Right lobe of liver (tissue), 4 donors: Measurements from ENCODE around the gene ZC3H7A.
"Not testable (repeated sequence)": the region's sequence is repeated elsewhere in the genome, so short reads cannot be mapped to it uniquely, and the experiment has no call there.

Source experiments
- POLR2A ChIP-seq: fragments of 450-650 bp; IDR thresholded peaks from one replicate; pipeline ENCODE4 v1.6.1; 2017; ENCODE audit warnings: antibody characterized with exemption, mild to moderate bottlenecking
- TF ChIP-seq, protein P1 (sequence below), 4 donors: fragments of 200-600 bp in 3 of 4; fragments of 450-650 bp in 1 of 4; IDR thresholded peaks; one replicate each; pipeline versions ENCODE4 v1.5.1 to v1.8.0; 2016 to 2022; ENCODE audit warnings: antibody characterized with exemption in 4 of 4, mild to moderate bottlenecking in 2 of 4
- donor health status: DM: no; HTN: no; CAD: no.
- donor health status: DM: no; HTN: no; CAD: no.
- donor health status: DM: no; HTN: yes; CAD: no.

GRCh38 chr16:11784381-11784780 is 12.7 kb downstream of the ZC3H7A start:
- TF ChIP-seq POLR2A = not testable (repeated sequence)
- TF ChIP-seq, protein P1, sequence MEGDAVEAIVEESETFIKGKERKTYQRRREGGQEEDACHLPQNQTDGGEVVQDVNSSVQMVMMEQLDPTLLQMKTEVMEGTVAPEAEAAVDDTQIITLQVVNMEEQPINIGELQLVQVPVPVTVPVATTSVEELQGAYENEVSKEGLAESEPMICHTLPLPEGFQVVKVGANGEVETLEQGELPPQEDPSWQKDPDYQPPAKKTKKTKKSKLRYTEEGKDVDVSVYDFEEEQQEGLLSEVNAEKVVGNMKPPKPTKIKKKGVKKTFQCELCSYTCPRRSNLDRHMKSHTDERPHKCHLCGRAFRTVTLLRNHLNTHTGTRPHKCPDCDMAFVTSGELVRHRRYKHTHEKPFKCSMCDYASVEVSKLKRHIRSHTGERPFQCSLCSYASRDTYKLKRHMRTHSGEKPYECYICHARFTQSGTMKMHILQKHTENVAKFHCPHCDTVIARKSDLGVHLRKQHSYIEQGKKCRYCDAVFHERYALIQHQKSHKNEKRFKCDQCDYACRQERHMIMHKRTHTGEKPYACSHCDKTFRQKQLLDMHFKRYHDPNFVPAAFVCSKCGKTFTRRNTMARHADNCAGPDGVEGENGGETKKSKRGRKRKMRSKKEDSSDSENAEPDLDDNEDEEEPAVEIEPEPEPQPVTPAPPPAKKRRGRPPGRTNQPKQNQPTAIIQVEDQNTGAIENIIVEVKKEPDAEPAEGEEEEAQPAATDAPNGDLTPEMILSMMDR (IDR thresholded peaks at IDR 0.05) = not testable (repeated sequence)
